Left cardiac atrium (tissue), 4 donors: ENCODE results near the gene RPS6KA2. TPM values are rescaled to one million over a fixed set of nuclear protein-coding genes. Genes with fewer than 3 reads are reported as not detected.

Experiments used
- ATAC-seq, 2 donors: fragments of 200-7000 bp; cut with Tn5 transposase; one replicate each; pipeline ENCODE4 v1.9.1; 2020; ENCODE audit warnings: mild to moderate bottlenecking in 2 of 2, moderate library complexity in 2 of 2
- DNase-seq: peaks from one replicate; pipeline ENCODE4 v3.0.0-alpha.2; 2020
- intact Hi-C, 2 donors: fragments of 100-400 bp; cut with DNase I; formaldehyde crosslinking; loops; one replicate each; pipeline versions ENCODE4 v1.14.1 to v1.15.1; 2022 to 2023
- total RNA-seq, 2 donors: library from RNA; stranded (reverse); fragmentation: NEBNext Ultra II Directional; extraction: Animal tissue kit (Norgen Biotek cat#: 25700); gene quantifications; one replicate each; pipeline ENCODE4 v1.2.1, GENCODE V29; 2021
- donor health status: DM: no; HTN: yes; CAD: no.
- donor health status: DM: no; HTN: yes; CAD: no; lungs with severe emphysema.
- donor health status: DM: yes; HTN: yes; CAD: no.
- donor health status: Dilated cardiomyopathy.

Gene RPS6KA2
- total RNA-seq, 2 donors from 2014 or later: 59.6 to 95.7 TPM

DNA sequence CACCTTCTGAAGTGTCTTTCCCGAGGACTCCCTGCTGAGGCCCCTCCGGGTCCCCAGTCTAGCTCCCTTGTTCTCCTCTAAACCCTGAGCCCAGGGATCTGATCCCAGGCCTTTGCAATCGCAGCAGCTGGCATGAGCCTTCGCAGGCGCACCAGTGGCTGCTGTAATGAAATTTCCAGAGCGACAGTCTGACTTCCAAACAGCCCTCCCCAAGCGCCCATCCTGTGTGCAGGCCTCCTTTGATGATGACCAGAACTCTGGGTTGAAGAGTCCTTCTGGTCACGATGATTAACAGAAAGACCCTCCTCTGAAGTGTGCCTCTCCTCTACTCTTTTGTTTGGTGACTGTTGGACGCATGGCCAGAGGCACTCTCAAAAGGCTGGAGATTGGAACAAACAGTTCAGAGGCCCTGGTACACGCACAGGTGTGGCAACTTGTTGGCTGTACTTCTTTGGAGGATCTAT is 155.2 kb downstream of the RPS6KA2 start:
- intact Hi-C loops: no loop called here
- DNase-seq: no peak
- no peak for ATAC-seq

DNA sequence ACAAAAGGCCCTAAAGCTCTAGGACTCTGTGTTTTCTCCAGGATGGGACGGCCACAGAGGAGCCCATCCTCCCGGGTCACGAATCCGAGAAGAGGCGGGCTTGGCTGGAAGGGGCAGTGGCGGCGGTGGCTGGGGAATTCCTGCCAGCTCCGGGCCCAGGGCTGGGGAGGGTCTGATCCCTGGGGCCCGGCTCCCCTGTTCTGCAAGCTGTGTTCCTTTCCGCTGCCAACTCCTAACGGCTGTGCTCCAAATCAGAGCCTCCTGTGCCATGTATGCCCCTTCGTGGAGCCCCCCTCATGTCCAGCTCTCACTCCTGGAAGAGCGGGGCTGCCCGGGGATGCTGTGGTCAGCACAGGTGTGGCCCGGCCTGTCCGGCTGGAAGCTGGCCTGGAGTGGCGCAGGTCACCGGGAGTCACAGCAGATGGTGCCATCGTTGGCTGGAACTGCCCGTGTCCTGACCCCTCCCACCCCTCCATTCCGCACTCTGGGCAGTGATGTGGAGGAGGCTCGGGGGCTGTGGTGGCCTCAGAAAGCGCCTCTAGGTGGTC is 156.1 kb downstream of the RPS6KA2 start:
- intact Hi-C loops: no loop called here
- DNase-seq (no peak), ATAC-seq (no peak)

DNA sequence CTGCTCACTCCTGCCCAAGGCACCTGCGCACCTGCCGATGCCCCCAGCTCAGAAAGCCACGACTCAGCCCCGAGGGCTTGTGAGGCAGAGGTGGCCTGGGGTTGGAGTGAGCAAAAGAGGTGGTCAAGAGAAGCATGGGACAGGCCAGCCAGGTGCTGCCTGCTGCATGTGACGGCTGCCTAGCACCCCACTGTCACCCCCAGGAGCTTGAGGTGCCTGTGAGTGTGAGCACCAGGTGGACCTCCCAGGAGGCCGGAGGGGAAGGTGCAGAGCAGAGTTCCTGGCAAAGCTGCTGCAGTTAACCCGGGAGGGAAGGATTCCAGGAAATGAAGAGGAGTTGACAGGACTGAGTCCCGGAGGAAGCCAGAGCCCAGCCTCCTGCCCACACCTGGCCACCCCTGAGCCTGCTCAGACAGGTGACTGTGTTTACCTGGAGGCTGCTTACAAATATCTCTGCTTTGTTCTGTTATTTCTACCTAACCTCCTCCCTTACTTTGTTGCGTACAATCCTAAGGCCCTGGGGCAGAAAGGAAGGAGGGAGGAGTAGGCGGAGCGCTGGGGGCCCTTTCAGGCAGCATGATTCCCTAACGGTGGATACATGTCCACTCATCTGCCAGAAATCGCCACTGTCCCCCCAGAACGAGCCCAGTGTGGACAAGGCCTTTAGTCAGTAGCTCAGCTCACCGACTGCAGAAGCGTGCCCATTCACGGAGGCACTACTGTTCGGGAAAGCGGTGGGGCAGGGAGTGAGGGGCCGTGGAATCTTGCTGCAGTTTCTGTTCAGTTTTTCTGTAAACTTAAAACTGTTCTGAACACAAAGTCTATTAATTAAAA is 156.8 kb downstream of the RPS6KA2 start:
- intact Hi-C loops: no loop called here
- ATAC-seq (no peak), DNase-seq (no peak)

DNA sequence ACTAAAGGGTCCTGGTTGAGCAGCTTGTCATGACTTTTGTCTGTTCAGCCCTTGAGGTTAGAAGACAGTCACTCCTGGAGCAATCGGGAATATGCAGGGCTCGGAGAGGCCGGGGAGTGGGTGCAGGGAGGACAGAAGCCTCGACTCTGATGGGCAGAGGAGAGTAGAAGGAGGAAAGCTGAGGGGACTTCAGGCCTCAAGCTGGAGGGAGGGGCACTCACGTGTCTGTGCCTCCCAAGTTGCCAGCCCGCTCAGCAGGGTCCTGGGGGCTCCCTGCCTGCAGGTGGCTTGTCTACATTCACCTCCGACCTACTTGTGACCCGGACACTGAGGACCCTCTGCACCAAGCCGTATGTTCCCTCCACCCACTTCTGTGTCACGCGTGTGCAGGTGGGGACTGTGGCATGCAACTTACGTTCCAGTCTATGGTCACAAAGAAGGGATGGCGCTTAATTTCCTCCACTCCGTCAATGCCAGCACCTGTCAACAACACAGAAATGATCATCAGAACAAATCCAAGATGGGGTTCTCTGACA is 157.6 kb downstream of the RPS6KA2 start:
- ATAC-seq (no peak), DNase-seq (no peak)
- intact Hi-C loops: no loop called here

DNA sequence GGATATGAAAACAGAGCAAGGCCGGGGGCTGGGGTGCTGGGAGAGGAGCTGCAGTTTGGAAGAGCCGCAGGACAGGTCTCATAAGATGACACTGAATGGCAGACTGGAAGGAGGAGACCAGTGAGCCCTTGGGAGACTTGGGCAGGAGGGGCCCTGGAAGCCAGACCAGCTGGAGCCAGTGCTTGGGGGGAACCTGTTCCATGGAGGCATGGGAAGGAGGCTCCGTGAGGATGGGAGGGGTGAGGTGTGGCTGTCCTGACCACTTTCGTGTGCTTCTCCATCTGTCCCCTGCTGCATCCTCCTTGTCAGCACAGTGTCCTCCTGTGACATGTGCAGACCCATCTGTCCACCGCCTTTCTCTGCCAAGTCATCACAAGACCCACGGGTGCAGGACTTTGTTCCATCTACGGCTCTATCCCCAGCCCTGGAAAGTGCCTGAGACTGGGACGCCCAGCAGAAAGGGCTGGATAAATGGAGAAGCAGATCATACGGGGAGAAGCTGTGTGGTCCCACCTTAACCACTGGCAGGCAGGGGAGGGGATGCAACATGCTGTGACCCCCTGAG is 159.5 kb downstream of the RPS6KA2 start:
- DNase-seq (no peak), ATAC-seq (no peak)
- intact Hi-C loops: no loop called here

DNA sequence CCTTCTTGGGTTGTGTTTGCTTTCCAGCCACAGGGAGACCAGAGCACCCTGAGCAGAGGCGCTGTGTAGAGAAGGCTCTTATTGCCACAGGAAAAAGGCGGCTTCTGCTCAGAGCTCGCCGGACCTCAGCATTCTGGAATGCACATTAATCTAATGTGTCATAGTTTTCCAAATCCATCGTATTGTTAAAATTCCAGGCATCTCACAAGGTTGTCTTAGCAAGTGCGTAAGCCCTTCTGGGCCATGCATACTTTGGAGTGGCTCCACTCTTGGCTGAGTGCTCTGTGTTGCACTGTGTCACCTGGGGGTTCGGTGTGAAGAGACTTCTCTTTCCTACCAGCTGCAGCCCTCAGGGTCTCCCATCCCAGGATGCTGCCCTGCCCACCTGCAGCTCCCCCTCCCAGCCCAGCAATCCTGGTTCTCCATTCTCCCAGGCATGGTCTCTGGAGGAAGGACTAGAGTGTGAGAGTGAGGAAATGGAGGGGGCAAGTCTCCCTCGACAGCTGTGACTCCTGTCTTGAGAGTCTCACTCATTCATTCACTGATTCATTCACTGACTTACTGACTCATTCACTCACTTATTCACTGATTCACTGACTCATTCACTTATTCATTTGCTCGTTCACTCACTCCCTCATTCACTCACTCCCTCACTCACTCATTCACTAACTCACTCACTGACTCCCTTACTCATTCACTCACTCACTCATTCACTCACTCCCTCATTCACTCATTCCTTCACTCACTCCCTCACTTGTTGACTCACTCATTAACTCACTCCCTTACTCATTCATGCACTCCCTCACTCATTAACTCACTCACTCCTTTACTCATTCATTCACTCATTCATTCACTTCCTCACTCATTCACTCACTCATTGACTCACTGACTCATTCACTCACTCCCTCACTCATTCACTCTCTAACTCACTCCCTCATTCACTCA is 160.6 kb downstream of the RPS6KA2 start:
- DNase-seq (no peak), ATAC-seq (peak; percentile 32 to 75)
- intact Hi-C loops: no loop called here

DNA sequence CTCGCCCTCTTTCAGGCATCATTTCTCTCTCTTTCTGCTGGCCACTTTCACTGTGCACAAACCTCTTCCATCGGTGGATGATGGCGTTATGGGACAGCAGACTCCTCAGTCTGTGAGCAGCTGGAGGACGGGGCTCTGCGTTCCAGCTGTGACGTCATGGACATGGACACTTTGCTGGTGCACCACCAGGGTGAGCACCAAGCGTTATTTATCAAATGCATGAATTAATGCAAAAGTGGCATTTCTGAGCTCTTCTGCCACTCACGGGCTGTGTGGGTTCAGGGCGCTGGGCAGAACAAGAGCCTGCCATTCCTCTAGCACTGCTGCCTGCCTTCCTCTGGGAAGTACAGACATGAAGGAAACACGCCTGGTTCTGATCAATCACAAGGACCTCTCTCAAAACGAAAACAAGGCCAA is 161.4 kb downstream of the RPS6KA2 start:
- ATAC-seq (peak; percentile 41 to 52), DNase-seq (peak; percentile 45)
- intact Hi-C loops: no loop called here

DNA sequence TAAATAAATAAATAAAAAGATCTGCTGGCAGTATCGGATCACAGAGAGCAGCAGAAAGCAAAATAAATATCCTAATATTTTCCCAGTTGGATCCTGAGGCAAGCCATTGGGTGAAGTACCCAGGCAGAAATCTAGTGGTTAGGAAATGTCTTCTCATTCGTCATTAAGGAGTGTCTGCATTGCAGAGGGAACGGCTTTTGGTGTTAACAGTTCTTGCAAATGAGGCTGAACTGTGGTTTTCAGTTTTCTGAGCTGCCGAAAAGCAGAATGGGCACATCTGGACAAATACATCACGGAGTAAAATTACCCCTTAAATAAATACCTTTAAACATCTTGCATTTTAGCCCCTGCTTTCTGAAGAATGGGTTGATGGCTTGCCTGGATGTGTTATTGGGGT is 162.1 kb downstream of the RPS6KA2 start:
- intact Hi-C loops: no loop called here
- no peak for ATAC-seq
- no peak for DNase-seq

DNA sequence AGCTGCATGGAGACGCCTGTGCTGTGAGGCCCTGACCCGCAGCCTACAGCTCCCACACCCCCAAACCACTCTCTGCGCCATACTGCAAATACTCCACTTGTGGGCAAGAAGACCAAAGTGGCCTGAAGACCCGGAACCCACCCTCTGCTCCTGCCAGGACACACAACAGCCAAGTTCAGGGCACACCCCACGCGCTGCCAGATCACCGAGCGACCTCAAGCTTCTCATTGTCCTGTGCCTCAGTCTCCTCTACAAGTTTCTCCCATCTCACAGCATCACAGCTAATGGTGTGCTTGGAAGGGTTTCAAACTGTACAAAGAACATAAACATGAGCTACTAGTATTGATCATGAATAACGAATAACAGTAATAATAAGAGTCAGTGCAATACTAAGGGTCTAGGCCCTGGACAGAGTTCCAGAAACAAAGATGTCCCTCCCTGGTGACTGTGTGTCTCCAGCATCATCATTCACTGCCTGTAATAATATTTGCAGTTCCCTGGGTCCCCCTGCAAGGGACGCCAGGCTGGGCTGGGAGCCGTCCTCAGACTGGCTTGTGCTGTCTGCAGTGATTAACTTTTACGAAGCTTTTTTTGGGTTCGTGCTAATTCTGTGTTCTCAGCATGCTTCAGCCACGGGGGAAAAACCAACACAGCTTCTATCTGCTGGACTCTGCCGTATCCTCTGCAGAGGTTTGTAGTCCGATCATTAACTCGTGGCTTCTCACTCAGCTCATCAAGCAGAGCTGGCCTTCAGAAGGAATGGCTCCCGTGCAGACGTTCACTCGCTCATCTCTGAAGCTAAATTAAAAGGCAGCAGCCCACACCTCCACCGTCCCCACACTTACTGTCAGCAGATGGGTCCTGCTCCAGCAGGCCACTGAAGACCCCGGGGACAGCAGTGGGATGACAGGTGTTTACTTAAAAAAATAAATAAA is 162.7 kb downstream of the RPS6KA2 start:
- intact Hi-C loops: no loop called here
- DNase-seq: no peak
- ATAC-seq: no peak

DNA sequence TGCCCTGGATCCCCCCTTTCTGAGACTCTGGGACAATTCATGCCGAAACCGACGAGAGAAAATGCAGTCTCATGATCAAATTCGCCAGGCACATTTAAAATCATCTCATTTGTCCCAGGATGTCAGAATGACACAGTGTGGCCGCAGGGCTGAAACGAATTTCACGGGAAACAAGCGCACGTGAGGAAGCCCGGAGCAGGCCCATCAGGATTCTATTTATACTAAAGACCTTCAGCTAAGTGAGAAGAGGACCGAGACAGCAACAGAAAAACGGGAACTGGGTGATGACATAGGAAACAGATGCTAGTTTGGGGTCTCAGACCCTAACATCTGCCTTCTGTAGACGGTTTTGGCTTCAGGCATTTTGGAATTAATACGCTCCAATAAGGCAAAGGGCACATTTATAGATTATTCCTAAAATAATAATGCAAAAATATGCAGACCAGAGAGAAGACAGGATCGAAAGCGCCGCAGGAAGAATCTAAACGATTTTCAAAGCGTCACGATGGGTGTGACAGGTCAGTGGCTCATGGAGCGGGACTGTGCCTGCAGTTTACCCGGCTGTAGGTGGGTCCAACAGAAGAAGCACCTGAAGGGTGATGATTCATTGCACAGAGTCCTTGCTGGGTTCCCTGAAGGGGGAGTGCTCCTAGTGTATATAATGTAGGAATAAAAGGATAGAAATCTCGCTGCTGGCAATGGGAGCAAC is 163.5 kb downstream of the RPS6KA2 start:
- intact Hi-C loops: no loop called here
- DNase-seq (no peak), ATAC-seq (no peak)

DNA sequence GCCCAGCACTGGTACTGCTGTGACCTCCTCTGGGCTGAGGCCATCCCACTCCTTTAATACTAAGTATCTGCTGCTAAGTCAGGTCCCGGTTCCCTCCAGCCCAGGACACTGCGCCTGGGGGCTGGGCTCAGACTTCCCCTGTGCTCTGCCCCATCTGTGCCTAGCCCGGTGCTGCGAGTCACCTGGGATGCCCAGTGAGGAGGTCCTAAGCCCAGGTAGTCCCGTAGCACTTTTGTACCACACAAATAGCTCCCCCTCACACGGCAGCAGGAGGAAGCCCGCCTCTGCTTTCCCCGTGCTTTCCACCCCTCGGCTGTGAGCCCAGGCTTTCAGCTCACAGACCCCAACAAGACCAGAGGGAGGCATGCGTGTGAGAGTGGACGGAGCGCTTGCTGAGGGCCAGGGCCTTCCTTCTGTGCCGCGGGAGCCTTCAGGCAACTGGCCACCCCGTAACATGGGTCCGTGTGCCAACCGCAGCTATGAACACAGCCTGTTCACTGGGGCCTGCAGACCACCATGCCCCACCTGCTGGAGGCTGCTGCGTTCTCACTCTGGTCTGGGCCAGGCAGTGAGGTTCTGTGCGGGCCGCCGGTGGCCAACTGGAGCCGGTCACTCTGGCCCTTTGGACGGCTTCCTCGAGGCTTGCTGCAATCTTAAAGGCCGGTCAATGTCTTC is 164.5 kb downstream of the RPS6KA2 start:
- ATAC-seq: no peak
- no peak for DNase-seq
- intact Hi-C loops: no loop called here

DNA sequence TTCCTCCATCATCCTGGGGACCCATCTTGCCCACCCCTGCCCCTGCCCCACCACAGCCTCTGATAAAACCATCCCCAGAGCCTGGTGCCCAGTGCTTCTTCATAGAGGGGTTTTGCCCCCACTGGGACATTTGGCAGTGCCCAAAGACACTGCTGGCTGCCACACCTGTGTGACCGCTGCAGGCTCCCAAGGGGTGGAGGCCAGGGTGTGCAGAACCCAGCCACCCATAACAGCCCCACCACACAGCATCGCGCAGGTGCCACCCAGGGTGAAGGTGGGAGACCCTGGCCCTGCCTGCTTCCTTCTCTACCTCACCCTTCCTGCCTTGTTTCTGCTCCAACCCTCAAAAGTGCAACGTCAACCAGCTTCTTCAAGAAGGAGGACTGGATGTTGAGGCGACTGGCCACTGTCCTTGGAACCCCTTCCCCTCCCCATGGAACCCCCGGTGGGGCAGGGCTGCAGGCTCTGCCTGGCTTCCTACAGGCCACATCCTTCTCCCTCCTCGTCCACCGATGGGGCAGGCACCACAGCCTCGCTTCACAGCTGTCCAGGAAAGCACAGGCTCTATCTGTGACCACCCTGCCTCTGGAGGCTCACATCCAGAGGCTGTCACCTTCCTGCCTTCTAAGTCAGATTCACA is 165.1 kb downstream of the RPS6KA2 start:
- intact Hi-C loops: no loop called here
- DNase-seq (no peak), ATAC-seq (no peak)

DNA sequence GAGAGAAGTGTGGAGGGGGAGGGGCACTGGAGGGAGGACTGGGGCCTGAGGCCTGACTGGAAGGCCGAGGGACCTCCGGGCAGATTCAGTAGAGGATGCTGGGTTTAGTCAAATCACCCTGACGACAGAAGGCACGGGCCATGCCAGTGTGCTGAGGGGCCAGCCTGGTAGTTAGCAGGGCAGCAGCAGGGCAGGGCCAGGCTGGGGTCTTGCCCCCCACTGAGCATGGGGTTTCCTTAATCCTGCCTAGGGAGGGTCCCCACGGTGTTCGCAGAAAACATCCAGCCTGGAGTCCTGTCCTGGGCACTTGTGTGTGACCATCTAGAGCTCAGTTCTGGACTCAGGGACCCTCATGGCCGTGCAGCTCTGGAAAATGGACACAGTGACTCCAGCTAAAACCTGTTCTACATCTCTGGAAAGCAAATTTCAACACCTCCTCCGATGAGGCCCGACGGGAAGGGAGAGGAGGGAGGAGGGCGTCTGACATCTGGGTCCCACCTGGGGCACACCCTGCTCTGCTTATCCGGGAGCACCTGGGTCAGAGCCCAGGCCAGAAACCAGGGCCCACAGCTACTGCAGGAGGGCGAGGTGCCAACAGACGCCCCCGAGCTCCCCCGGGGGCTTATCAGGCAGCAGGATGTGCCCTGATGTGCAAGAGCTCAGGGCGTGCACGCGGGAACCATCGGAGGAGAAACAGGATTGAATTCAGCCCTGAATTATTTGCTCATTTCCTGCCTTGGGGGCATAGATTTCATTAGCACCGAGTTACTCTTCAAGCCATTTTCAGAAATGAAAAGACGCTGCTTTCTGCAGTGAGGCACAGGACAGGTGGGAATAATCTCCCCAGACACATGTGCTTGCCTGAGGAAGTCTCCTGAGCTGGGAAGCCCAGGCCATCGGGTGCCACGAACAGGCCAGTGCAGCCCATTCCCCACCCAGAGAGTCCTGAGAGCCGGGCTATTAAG is 166.3 kb downstream of the RPS6KA2 start:
- DNase-seq: no peak
- ATAC-seq: peak in 1 of 2 donors; percentile 7
- intact Hi-C loops: no loop called here

DNA sequence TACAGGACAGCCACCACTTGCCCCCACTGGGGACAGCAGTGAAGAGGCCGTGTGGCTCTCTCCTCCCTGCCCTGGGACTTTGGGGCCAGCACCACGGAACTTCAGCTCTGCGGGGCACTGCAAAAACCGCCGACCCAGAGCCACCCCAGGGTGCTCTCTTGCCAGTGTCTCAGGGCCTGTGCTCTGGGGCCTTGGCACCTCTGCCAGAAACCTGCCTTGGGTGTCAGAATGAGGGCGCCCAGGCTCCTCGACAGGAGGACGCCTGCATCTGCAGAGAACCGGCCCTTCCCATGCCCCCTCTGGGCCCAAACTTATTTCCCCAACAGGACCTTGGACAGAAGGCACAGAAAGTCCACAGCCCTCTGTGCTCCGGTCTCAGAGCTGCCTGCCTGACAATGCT is 167.1 kb downstream of the RPS6KA2 start:
- DNase-seq: no peak
- ATAC-seq: no peak
- intact Hi-C loops: no loop called here

DNA sequence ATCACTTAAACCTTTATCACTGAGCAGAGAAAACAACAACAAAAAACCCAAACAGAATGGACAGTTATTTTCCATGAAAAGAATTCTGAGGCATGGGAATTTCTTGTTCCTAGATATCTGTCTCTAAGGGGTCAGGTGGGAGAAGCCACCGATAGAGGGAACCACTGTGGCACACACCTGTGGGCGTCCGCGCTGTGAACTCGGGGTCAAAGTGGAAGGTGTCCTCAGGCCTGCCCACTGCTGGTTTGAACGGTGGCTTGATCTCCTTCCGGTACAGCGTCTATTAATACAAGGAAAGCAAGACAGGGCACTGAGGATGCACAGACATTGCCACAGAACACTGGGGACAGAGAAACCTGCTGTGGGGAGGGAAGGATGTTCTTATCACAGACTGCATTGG is 167.8 kb downstream of the RPS6KA2 start:
- ATAC-seq (no peak), DNase-seq (no peak)
- intact Hi-C loops: no loop called here
